HG02571 (cell line): ENCODE measurements around the gene TSC22D3.
"Not testable (repeated sequence)": the region's sequence is repeated elsewhere in the genome, so short reads cannot be mapped to it uniquely, and the experiment has no call there.

Source experiments
- ATAC-seq: cut with Tn5 transposase; IDR thresholded peaks from one replicate; pipeline ENCODE4 v1.9.1; 2021; ENCODE audit warnings: mild to moderate bottlenecking, moderate library complexity; ENCODE audit not compliant: unreplicated experiment

The TSC22D3 gene

GRCh38 chrX:107775734-107776511 is at the start of gene TSC22D3:
Gene TSC22D3, minus strand, starts transcription at chrX:107775787. Its CDS starts 368 bp downstream, at chrX:107775419.
- peak; percentile 61 for ATAC-seq

GRCh38 chrX:107823456-107823855 is 47.9 kb upstream of the TSC22D3 start:
- no peak for ATAC-seq

GRCh38 chrX:107823042-107823441 is 47.5 kb upstream of the TSC22D3 start:
- no peak for ATAC-seq

GRCh38 chrX:107818900-107819521 is 43.4 kb upstream of the TSC22D3 start:
- no peak for ATAC-seq

- ATAC-seq: not testable (repeated sequence)
Observed at GRCh38 chrX:107810053-107810452, 34.5 kb upstream of the TSC22D3 start.

- no peak for ATAC-seq
Observed at GRCh38 chrX:107805179-107805578, 29.6 kb upstream of the TSC22D3 start.

DNA sequence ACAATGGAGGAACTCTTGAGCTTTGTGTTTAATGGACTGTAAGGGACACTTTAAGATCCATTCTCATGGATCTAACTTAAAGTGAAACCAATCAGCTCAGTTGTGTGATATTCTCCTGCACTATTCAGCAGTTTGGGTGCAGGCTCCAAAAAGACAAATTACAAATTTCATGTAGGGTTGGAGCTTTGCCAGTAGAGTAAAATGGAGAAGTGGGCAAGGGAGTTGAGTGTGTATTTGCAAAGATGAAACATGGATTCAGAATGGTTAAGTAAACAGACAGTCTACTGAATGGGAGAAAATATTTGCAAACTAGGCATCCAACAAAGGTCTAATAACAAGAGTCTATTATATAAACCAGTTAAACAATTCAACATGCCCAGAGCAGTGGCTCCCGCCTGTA is 28.8 kb upstream of the TSC22D3 start:
- ATAC-seq: no peak

DNA sequence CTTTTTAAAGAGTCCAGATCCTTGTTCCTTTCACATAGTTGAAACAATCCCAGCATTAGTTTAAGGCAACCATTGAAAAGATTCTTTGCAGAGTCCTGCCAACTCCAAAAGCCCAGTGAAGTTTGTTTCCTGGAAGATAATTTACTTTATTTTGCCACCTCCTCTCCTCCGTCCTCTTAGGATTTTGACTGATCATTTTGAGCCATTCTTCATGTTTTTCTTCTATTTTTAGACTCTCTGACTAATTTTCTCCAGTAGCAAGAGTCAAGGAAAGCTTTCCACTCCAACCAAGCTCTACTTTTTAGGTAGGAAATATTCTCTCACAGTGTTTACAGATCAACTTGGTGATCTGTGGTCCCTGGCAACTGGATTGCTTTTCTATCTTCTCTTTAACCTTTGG is 12.2 kb upstream of the TSC22D3 start:
- no peak for ATAC-seq

- no peak for ATAC-seq
Observed at GRCh38 chrX:107780525-107780924, 4.9 kb upstream of the TSC22D3 start.

DNA sequence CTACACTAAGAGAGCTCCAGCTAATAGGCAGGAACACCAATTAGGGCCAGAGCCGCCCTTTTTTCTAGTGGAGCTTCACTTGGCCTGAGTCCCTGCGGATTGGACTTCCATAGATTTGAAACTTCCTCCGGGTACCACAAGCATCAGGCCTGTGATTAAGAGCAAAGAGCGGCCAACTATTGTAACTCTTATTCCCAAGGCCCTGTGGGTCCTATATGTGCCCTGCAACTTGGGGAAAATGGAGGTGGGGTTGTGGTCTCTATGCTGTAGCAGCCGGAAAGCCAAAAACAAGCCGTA is 1.9 kb upstream of the TSC22D3 start, which contains the start of gene NCBP2L:
Gene NCBP2L, plus strand, starts transcription at position 198 of the 297 bp plus-strand sequence. CDS start 16,488 bp downstream, outside the sequence.
- no peak for ATAC-seq

DNA sequence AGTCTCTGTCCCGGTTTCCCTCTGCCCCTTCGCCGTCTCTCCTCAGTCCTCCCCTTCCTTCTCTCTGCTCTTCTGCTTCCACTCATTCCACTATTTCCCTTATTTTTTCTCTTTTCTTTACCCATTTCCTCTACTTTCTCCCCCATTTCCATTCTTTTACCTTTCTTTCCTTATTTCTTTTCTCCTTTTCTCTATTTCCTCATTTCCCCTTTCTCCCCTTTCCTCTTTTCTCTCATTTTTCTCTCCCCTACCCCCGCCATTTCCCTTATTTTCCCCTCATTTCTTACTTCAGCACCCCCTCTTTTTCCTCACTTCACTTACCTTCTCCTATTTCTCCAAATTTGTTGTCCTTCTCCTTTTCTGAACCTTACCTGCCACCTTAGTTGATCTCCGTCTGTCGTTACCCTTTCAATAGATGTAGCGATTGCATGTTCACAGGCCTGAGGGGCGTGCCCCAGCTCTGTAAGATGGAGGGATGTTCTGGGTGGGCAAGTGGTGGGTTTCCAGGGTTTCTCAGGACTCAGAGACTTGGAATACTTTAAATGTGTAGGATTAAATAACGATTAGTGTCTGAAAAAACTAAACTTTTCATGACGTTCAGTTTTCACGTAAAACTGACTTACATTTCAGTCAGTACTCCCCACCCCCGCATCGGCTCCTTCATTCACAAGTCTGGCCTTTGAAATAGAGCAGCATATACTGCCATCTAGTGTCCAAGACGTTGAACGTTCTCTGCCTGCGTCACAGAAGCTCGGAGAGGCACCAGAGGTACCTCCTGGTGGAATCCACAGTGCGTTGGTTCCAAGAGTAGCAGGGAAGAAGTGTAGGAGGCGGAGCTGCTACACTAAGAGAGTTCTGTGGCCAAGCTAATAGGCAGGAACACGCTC is 1.3 kb upstream of the TSC22D3 start:
- peak; percentile 61 for ATAC-seq

GRCh38 chrX:107775000-107775733 is 420 bp downstream of the TSC22D3 start:
- no peak for ATAC-seq

DNA sequence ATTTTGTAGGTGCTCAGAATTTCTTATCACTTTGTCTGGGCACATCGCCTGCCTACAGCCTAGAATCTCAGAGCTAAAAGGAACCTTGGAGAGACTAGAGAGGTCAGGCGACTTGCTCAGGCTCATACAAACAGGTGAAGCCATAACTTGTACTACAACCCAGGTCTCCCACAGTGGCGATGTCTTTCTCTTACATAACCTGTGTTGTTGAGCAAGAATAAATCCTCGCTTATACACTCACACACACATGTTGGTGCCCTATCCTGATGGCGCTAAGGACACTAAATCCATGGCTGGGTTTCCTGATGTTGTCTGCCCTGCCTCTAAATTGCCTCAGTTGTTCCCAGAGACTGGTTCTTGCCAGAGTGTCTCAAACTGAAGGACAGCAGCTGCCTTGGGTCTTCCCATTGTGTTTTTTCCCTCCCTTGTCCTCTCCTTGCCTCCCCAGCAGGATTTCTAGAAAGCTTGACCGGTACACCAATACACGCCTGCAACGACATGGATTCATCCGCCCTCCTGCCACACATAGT is 1.6 kb downstream of the TSC22D3 start:
- ATAC-seq: no peak

DNA sequence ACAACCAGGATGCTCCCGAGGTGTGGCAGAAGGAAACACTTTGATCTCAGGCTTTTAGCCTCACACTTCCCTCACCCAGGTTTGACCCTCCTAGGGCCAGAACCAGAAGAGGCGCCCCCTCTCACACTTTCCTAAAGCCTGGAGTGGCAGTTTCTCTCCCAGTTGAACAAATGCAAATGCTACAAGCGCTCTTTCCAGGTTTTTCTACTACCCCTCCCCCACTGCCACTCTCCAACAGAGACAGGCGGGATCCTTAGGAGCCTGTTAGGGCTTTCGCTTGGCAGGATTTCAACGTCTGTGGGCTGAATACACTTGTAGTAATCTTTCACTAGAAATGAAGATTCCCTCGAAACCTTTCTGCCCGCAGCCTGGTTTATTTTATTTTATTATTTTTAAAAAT is 2.4 kb downstream of the TSC22D3 start:
- no peak for ATAC-seq

DNA sequence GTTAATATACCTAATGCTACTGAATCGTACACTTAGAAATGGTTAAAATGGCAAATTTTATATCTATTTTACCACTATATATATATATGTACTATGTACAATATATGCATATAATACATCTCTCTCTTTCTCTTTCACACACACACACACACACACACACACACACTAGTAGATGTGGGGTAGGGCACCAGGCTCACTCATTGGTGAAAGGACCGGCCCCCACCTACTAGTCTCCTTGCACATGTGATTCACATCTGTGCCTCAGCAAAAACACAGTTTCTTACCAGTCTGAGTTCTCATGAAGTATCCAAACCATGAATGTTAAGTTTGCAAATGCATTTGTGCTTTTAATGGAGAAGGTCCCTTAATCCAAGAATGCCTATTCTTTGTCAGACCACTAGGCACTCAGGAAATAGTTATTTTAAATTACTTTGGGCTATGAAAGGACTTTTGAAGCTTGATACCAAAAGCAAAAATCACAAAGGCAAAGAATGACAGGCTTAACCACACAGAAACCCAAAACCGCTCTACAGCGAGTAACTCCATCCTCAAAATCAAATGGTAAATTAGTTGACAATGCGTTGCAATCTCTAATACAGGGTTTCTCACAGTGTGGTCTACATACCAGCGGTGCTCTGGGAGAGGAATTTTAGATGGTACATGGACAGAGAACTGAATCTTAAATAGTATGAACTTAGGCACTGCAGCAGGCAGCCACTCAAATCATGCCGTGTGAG is 5.8 kb downstream of the TSC22D3 start:
- no peak for ATAC-seq

- no peak for ATAC-seq
Observed at GRCh38 chrX:107768051-107768450, 7.5 kb downstream of the TSC22D3 start.

- ATAC-seq: no peak
Observed at GRCh38 chrX:107766470-107767150, 9.0 kb downstream of the TSC22D3 start.

DNA sequence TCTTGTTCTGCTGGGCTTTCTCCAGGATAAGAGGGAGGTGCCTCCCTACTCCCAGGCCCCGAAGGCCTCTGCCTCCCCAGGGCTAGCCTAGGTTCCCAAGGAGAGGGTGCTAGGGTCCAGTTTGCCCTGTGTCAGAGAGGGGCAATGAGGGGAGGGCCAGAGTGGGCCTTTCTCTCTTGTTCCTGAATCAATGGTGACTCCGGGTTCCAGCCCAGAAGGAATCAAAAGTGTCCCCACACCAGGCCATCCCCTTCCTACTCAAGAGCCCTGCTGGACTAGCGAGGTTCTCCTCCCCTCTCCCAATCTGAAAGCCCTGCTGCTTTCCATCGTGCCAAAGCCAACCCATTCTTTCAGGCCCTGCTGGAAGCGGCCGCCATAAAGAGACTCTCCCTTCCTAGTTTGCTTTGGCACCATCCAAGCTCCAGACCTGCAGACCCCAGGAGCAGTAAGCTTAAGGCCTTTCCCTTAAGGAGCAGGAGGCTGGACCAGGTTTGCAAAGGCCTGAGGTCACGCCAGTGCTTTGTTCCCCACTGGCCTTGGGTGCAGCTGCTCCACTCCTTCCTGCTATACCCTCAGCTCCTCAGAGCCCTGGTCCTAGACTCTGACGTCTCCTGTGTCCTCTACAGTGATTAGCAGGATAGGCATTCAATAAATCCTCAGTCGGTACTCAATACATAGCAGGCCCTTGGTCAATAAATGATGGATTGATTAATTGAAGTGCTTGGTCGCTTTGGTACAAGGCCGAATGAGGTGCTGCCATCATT is 10.6 kb downstream of the TSC22D3 start:
- no peak for ATAC-seq

- no peak for ATAC-seq
Observed at GRCh38 chrX:107763647-107764046, 11.9 kb downstream of the TSC22D3 start.
